GM21367 (cell line): ENCODE data around the gene LMBR1L.
"Not testable (repeated sequence)": the region's sequence is repeated elsewhere in the genome, so short reads cannot be mapped to it uniquely, and the experiment has no call there.

Experiments used
- ATAC-seq: cut with Tn5 transposase; IDR thresholded peaks from one replicate; pipeline ENCODE4 v1.9.1; 2021; ENCODE audit not compliant: unreplicated experiment

Gene LMBR1L

GRCh38 chr12:49110464-49111155 lies at the start of gene LMBR1L:
Gene LMBR1L, minus strand, starts transcription at chr12:49110847. Its CDS starts 292 bp downstream, at chr12:49110555.
- peak; percentile 97 for ATAC-seq

GRCh38 chr12:49160399-49160798 lies 49.8 kb upstream of the LMBR1L start:
- ATAC-seq = no peak

- no peak for ATAC-seq
These were observed 43.6 kb upstream of the LMBR1L start for GRCh38 chr12:49154221-49154620.

GRCh38 chr12:49147384-49147783 lies 36.7 kb upstream of the LMBR1L start:
- no peak for ATAC-seq

- no peak for ATAC-seq
These were observed 35.8 kb upstream of the LMBR1L start for GRCh38 chr12:49146406-49146805.

GRCh38 chr12:49144384-49144783 lies 33.7 kb upstream of the LMBR1L start:
- no peak for ATAC-seq

GRCh38 chr12:49138999-49139398 lies 28.4 kb upstream of the LMBR1L start:
- ATAC-seq = no peak

- ATAC-seq = no peak
These were observed 27.9 kb upstream of the LMBR1L start for GRCh38 chr12:49138587-49138986.

GRCh38 chr12:49137476-49137875 lies 26.8 kb upstream of the LMBR1L start:
- ATAC-seq = no peak

- not testable (repeated sequence) for ATAC-seq
These were observed 26.4 kb upstream of the LMBR1L start for GRCh38 chr12:49136997-49137396.

- ATAC-seq = no peak
These were observed 22.9 kb upstream of the LMBR1L start for GRCh38 chr12:49133590-49133989.

- no peak for ATAC-seq
These were observed 22.4 kb upstream of the LMBR1L start for GRCh38 chr12:49133014-49133413.

GRCh38 chr12:49131894-49132461 lies 21.3 kb upstream of the LMBR1L start:
- ATAC-seq = peak; percentile 4

GRCh38 chr12:49131051-49131893 lies 20.6 kb upstream of the LMBR1L start, which contains the start of gene TUBA1B:
Gene TUBA1B, minus strand, starts transcription at chr12:49131395. Its CDS starts 95 bp downstream, at chr12:49131300.
- ATAC-seq = peak; percentile 58

- ATAC-seq = peak; percentile 40
These were observed 19.8 kb upstream of the LMBR1L start for GRCh38 chr12:49130151-49131050.

- ATAC-seq = no peak
These were observed 18.9 kb upstream of the LMBR1L start for GRCh38 chr12:49129332-49130150.

- not testable (repeated sequence) for ATAC-seq
These were observed 17.3 kb upstream of the LMBR1L start for GRCh38 chr12:49127971-49128370.

GRCh38 chr12:49126852-49127763 lies 16.5 kb upstream of the LMBR1L start:
- ATAC-seq = no peak
